ENCODE measurements around the gene CSMD2. TPM values are rescaled to one million over a fixed set of nuclear protein-coding genes. Genes with fewer than 3 reads are reported as not detected.

Gene CSMD2
- polyA plus RNA-seq, 1 donor = 0.65 TPM

DNA sequence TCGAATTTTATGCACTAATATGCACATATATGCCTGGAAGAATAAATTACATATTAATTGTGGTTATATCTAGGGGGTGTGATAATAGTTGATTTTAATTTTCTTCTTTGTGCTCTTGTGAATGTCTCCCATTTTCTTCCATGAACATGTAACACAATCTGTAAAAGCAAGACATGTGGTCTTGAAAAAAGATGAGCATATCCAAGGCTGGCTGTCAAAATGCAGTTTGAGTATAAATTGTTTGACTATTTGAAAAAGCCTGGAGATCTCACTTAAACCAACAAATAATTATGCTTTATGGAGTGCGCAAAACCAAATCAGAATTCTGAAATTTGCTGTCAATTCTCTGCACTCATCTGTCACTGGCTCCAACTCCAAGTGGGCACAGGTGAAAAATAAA lies 157.3 kb downstream of the CSMD2 start:
- DNase-seq (ENCODE audit: low read depth) = no peak

DNA sequence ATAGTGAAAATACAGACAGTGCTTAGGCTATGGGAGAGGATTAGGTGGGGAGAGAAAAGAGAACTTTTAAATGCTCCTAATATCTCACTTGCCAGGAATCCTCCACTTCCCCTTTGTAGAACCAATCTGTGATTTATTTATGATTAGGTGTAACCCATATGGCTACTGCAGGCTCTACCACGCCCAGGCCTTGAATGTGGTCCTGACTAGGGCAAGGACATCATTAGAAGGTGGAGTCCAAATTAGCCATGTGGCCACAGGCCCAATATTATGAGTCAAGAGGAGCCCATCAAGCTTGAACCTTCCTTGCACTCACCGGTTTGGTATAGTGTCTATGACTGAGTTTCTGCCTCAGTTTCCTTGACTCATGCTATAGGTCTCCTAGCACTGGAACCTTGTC lies 159.7 kb downstream of the CSMD2 start:
- no peak for DNase-seq (ENCODE audit: low read depth)

DNA sequence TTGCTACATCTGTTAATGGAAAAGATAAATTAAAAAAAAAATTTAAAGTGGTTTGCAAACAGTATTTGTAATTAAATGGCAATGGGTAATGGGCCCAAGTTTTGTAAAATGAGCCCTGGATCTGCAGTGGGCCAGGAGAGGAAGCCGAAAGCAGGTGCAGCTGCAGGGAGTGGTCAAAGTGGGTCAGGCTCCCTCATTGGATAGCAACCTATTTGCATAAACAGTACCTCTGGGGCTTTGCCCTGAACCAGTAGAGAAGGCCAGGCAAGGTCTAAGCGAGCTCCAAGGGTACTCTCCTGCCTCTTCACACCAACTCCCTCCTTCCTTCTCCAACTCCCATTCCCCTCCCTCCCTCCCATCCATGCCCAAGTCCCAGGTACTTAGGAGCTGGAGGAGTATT lies 162.2 kb downstream of the CSMD2 start:
- no peak for DNase-seq (ENCODE audit: low read depth)

GRCh38 chr1:33997127-33998036 lies 167.6 kb downstream of the CSMD2 start:
- no peak for DNase-seq (ENCODE audit: low read depth)

- no peak for DNase-seq (ENCODE audit: low read depth)
These were observed 168.7 kb downstream of the CSMD2 start for GRCh38 chr1:33996281-33996680.

DNA sequence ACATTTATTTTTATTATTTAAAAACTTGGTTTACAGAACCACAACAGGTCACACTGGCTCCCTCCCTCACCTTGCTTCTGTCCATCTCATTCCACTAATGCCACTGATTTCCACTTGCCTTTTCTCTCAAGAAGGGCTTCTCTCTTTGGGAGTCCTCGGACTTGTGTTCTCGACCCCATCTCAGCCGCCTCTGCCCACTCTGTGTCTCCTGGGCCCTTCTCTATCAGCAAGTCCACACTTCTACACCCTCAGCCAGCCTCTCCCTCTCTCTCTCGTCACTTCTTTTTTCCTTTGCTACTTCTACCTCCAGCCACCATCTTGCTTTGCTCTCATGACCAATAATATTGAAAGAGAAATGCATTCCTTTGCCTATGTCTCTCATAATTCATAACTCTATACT lies 171.7 kb downstream of the CSMD2 start:
- DNase-seq (ENCODE audit: low read depth) = no peak

DNA sequence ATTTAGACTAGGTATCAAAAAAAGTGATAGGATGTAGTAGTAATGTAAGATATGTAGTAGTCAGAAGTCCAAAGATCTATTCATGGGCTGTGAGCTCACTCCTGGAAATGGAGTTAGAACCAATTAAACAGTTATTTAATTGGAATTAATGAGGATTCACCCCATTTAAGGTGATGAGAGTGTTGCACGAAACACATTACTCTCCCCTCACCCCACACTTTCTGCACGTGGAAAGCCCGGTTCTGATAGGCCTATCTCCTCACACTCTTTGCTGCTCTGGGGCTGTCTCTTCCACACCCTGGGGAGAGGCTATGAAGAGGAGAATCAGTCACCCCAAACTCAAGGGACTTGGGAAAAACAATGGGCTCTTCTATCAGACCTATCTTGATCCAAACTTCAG lies 174.7 kb downstream of the CSMD2 start:
- DNase-seq (ENCODE audit: low read depth) = no peak

- DNase-seq (ENCODE audit: low read depth) = no peak
These were observed 176.9 kb downstream of the CSMD2 start for GRCh38 chr1:33988161-33988560.

DNA sequence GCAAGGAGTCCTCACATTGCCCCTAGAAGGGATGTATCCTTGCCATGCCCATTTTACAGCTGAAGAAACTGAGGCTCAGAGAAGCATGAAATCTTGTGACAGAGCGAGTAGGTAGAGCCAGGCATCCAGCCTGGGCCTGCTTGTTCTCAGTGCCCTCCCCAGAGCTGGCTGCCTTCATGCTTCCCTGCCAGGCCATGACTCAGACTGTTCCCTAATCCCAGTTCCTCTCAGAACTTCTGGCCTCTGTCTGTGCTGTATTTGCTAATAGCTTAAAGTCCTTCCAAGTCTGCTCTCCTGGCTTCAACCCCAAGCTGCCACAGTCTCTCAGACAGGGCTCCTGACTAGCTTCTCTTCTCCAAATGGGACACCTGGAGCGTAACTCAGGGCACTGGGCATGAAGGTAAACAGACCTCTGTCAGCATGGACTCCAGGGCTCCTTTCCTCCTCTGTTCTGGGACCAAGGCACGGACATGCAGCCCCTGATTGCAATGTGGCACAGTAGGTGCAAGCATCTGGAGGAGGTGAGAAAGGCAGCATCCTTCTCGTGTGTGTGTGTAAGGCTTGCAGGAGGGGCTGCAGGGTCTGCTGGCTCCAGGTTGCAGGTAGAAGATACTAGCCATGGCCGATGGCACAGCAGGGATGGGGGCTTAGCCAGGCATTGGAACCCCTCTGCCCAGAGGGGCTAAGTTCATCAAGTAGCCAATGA lies 178.5 kb downstream of the CSMD2 start:
- no peak for DNase-seq (ENCODE audit: low read depth)

DNA sequence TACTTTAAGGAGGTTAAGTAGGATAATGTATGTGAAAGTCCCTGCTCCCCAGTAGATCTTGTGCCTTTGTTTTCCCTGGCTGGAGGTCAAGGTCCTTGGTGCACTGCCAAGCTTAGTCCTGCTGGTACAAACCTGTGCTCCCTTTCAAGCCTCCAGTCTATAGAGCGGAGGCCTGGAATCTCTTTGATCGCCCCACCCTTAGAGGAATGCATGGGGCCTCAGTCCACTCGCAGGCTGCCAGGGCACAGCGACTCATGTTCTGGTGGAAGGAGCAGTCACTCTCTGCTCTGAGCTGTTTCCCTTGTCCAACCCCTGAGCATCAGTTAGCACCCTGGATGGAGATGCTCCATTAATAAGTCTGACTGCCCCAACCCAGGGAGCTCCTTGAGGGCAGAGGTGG lies 179.4 kb downstream of the CSMD2 start:
- DNase-seq (ENCODE audit: low read depth) = no peak

DNA sequence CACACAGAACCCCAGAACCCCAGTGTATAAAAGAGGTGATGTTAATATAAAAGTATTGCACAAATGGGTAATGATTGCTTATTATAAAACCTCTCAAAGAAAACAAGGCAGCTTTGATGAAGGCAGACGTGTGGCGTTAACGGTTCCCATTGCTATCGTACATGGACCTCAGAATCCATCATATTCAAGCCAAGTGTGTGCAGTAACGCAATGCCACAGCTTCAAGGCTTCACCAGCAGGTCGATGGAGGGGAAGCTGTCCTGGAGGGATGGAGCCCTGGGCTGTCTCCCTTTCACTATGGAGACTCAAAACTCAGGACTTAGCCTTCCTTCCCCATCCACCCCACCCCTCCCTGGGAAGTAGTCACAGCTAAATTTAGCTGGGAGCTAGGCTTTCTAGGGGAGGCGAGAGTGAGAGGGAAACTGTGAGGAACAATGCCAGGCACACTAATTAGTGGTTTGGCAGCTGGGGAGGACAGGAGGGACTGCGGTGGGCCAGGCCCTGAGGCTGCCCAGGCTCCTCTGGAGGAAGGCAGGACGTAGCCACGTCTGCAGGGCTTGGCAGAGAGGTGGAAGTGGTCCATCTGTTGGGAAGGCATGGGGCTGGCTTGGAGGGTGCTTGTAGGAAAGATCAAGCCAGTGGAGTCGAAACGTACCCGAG lies 180.0 kb downstream of the CSMD2 start:
- DNase-seq (ENCODE audit: low read depth) = no peak

- no peak for DNase-seq (ENCODE audit: low read depth)
These were observed 182.6 kb downstream of the CSMD2 start for GRCh38 chr1:33982419-33982818.

- no peak for DNase-seq (ENCODE audit: low read depth)
These were observed 185.7 kb downstream of the CSMD2 start for GRCh38 chr1:33979341-33979740.

DNA sequence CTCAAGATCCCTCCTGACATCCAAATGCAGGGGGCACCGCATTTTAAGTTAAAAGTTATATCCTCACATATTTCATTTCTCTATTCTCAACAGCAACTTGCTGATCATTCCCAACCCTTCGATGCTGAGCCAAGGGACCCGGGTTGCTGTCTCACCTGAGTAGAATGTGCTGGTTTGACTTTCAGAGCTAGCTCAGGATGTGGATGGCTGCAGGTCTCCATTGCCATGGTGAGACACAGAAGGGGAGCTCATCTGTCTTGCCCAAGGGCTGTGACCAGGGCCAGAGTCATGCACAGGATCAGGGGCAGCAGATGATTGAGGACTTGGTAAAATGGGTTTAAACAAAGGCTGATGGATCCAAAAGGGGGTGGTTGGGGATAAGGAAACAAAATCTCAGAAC lies 189.1 kb downstream of the CSMD2 start:
- no peak for DNase-seq (ENCODE audit: low read depth)

GRCh38 chr1:33973799-33974545 lies 191.1 kb downstream of the CSMD2 start:
- DNase-seq (ENCODE audit: low read depth) = no peak

DNA sequence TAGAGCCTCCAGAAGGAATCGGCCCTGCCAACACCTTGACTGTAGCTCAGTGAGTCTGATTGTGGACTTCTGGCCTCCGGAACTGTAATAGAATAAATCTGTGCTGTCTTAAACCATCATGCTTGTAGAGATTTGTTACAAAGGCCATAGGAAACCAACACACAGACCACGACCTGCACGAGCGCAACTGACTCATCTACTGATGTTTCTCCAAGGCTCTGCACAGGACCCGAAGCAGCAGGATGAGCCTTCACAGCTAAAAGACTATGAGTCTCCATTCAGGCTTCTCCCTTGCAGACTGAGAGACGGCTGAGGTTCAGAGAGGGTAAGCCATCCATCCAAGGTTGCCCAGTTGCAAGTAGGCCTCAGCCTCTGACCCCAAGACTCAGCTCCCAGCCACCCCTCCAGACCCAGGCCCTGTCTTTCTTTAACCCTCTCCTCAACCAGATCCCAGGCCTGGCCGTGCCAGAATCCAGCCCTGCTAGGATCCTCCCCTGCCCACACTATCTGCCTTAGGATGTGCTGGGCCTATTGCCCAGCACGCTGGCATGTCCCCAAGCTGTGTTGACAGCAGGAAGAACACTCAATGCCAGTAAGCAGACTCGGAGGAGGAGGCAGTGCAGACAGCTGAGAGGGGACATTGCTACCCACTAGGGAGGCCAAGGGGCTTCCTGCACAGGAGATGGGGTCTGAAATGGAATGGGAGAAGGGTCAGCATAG lies 192.2 kb downstream of the CSMD2 start:
- no peak for DNase-seq (ENCODE audit: low read depth)

GRCh38 chr1:33971913-33972312 lies 193.1 kb downstream of the CSMD2 start:
- DNase-seq (ENCODE audit: low read depth) = no peak

GRCh38 chr1:33971018-33971710 lies 193.9 kb downstream of the CSMD2 start:
- no peak for DNase-seq (ENCODE audit: low read depth)

DNA sequence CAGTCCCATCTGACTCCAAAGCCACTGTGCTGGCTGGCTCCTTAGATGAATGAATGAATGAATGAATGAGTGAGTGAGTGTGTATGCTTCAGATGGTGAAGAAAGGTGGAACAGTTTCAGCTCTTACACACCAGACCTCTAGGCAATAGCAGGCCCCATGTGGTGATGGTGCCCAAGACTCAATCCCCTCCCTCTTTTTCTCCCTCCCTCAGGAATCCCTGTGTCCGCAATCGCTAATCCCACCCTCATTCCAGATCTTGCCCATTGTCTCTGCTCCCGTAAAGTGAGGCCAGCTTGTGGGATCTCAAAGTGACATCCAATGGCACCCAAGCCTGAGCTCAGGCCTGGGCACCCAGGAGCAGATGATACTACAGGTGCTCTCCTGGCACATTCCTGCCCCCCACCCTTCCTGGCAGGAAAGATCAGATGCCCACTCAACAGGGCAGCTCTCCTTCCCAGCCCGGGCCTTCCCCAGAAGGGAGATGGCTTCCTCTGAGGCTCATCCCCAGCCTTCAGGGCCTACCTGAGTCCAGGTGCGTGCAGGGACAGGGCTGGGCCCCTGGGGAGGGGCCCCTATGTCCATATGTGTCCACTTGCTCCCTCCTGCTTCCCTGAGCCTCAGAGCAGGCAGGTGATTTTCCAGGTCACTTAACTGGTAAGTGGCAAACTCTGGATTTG lies 194.7 kb downstream of the CSMD2 start:
- no peak for DNase-seq (ENCODE audit: low read depth)
